RWPE2 (cell line): Measurements from ENCODE around the gene LRRTM4.
A peak's percentile ranks its signal among the peaks of the same experiment; 100 is the strongest.

ENCODE experiments used
- ATAC-seq: fragments of 200-7000 bp; cut with Tn5 transposase; 3 replicates; pipeline ENCODE4 v1.9.1; 2021; ENCODE audit warnings: low read depth
- DNase-seq: peaks from one replicate; pipeline ENCODE4 v3.0.0-alpha.2; 2020; ENCODE audit warnings: low spot score
- H3K27ac ChIP-seq: fragments of 450-650 bp; 2 replicates; pipeline ENCODE4 v1.5.1; 2017; ENCODE audit warnings: mild to moderate bottlenecking; ENCODE audit not compliant: poor library complexity, severe bottlenecking
- H3K27me3 ChIP-seq: fragments of 250-450 bp; sonication (Bioruptor Pico); 2 replicates; pipeline ENCODE4 v1.5.1; 2021; ENCODE audit warnings: mild to moderate bottlenecking, moderate library complexity; ENCODE audit not compliant: insufficient read depth, poor library complexity, severe bottlenecking
- H3K36me3 ChIP-seq: fragments of 250-450 bp; sonication (Bioruptor Pico); 2 replicates; pipeline ENCODE4 v1.5.1; 2020; ENCODE audit warnings: low read depth, mild to moderate bottlenecking, moderate library complexity
- H3K4me1 ChIP-seq: fragments of 250-450 bp; sonication (Bioruptor Pico); 2 replicates; pipeline ENCODE4 v1.5.1; 2021; ENCODE audit warnings: mild to moderate bottlenecking, moderate library complexity; ENCODE audit not compliant: insufficient read depth, poor library complexity, severe bottlenecking
- H3K4me3 ChIP-seq: fragments of 250-450 bp; sonication (Bioruptor Pico); 2 replicates; pipeline ENCODE4 v1.5.1; 2021; ENCODE audit warnings: mild to moderate bottlenecking, moderate library complexity; ENCODE audit not compliant: severe bottlenecking
- H3K9me3 ChIP-seq: fragments of 250-450 bp; sonication (Bioruptor Pico); 2 replicates; pipeline ENCODE4 v1.5.1; 2021; ENCODE audit warnings: mild to moderate bottlenecking, moderate library complexity; ENCODE audit not compliant: severe bottlenecking
- CTCF ChIP-seq: fragments of 450-650 bp; IDR thresholded peaks from one replicate; pipeline ENCODE4 v1.5.1; 2017; ENCODE audit warnings: mild to moderate bottlenecking, moderate library complexity; ENCODE audit not compliant: poor library complexity, severe bottlenecking

Gene LRRTM4

GRCh38 chr2:77421971-77422370 is 100.2 kb downstream of the LRRTM4 start:
- ATAC-seq (no peak), DNase-seq (no peak)
- no peaks in the 10 kb centered on the region for H3K4me1 ChIP-seq
- no peak overlapping the region for H3K27ac ChIP-seq
- TF ChIP-seq CTCF = no peak
- H3K4me3 ChIP-seq = no peak overlapping the region
- no peaks in the 10 kb centered on the region for H3K36me3 ChIP-seq
- no peaks in the 10 kb centered on the region for H3K9me3 ChIP-seq
- H3K27me3 ChIP-seq = no peaks in the 10 kb centered on the region

GRCh38 chr2:77418537-77418936 is 103.6 kb downstream of the LRRTM4 start:
- Histone ChIP-seq H3K4me3 (no peak overlapping the region), H3K27me3 (no peaks in the 10 kb centered on the region), H3K36me3 (no peaks in the 10 kb centered on the region), H3K9me3 (no peaks in the 10 kb centered on the region), H3K4me1 (no peaks in the 10 kb centered on the region), H3K27ac (no peak overlapping the region)
- DNase-seq (no peak), ATAC-seq (no peak)
- TF ChIP-seq CTCF = no peak

- H3K27me3 ChIP-seq = no peaks in the 10 kb centered on the region
- H3K27ac ChIP-seq = no peak overlapping the region
- H3K9me3 ChIP-seq = no peaks in the 10 kb centered on the region
- H3K36me3 ChIP-seq = no peaks in the 10 kb centered on the region
- TF ChIP-seq CTCF = no peak
- no peak overlapping the region for H3K4me3 ChIP-seq
- no peak for DNase-seq
- ATAC-seq = no peak
- H3K4me1 ChIP-seq = no peaks in the 10 kb centered on the region
These were observed 118.0 kb downstream of the LRRTM4 start for GRCh38 chr2:77404189-77404588.

- H3K4me1 ChIP-seq = no peaks in the 10 kb centered on the region
- H3K9me3 ChIP-seq = no peaks in the 10 kb centered on the region
- TF ChIP-seq CTCF = no peak
- H3K27me3 ChIP-seq = no peaks in the 10 kb centered on the region
- no peak overlapping the region for H3K27ac ChIP-seq
- H3K4me3 ChIP-seq = no peak overlapping the region
- no peak for DNase-seq
- H3K36me3 ChIP-seq = no peaks in the 10 kb centered on the region
- no peak for ATAC-seq
These were observed 123.1 kb downstream of the LRRTM4 start for GRCh38 chr2:77398970-77399600.

- Histone ChIP-seq H3K36me3 (no peaks in the 10 kb centered on the region), H3K4me1 (no peaks in the 10 kb centered on the region), H3K27me3 (no peaks in the 10 kb centered on the region), H3K9me3 (no peaks in the 10 kb centered on the region), H3K27ac (no peak overlapping the region), H3K4me3 (no peak overlapping the region)
- ATAC-seq (peak; percentile 46; the same call in 1 of the 3 replicates), DNase-seq (no peak)
- no peak for TF ChIP-seq CTCF
These were observed 124.4 kb downstream of the LRRTM4 start for GRCh38 chr2:77397763-77398162.
